ENCODE measurements around the gene DUSP6. TPM values are rescaled to one million over a fixed set of nuclear protein-coding genes. Genes with fewer than 3 reads are reported as not detected.

Gene DUSP6
- total and polyA plus RNA-seq, 9 of the 15 experiments (the other 6 are each of a cell fraction or from before 2014, with no cell fraction given): 0.04 to 0.60 (median 0.08) TPM; not detected in 2

- TF ChIP-seq FOXO4 (CRISPR knock-in tag; IDR thresholded peaks at IDR 0.05): no peak
- TF ChIP-seq SMAD3 (CRISPR knock-in tag; conservative IDR thresholded peaks at IDR 0.05): no peak
- TF ChIP-seq TAF7 (tag; IDR thresholded peaks at IDR 0.05): no peak
These were observed 38.1 kb downstream of the DUSP6 start (continued) for GRCh38 chr12:89314060-89314761.

GRCh38 chr12:89311703-89312293 is 40.5 kb downstream of the DUSP6 start:
- no peak overlapping the region for H3K4me2 ChIP-seq (ENCODE audit: insufficient read depth, low read length)
- FAIRE-seq (no peak), ATAC-seq (no peak), DNase-seq (ENCODE audit: extremely low read depth in 1 of 4, low spot score in 3 of 4) (no peak)
- no peaks in the 10 kb centered on the region for H3K36me3 ChIP-seq (ENCODE audit: control insufficient read depth, insufficient read depth, low read length)
- no peak overlapping the region for H3K27ac ChIP-seq (ENCODE audit: extremely low read depth, low read depth, low read length)
- H3K79me2 ChIP-seq (ENCODE audit: control insufficient read depth, insufficient read depth, low read length): no peaks in the 10 kb centered on the region
- ChIA-PET CTCF (ENCODE audit: low intra/inter-chr PET ratio) (no interaction called here), POLR2A (no interaction called here)
- no peaks in the 10 kb centered on the region for H4K20me1 ChIP-seq (replicated peaks; ENCODE audit: control insufficient read depth, insufficient read depth, low read length)
- 3% methylated on average over 4 of the region's 4 CpGs for WGBS (ENCODE audit: insufficient coverage, low coverage, missing lambda C conversion rate)
- in situ Hi-C loops (cut with MboI): no loop called here
- H2AFZ ChIP-seq (ENCODE audit: low read depth, low read length): no peak overlapping the region
- intact Hi-C loops (cut with micrococcal nuclease): no loop called here
- no peak overlapping the region for H3K4me3 ChIP-seq
- no peaks in the 10 kb centered on the region for H3K27me3 ChIP-seq (ENCODE audit: control insufficient read depth in 2 of 2, insufficient read depth in 2 of 2, low read length in 2 of 2)
- no peak overlapping the region for H3K9ac ChIP-seq (ENCODE audit: insufficient read depth in 1 of 2, low read depth in 2 of 2, low read length in 2 of 2)
- H3K9me3 ChIP-seq (replicated peaks; ENCODE audit: control insufficient read depth, insufficient read depth, low read depth, low read length): no peaks in the 10 kb centered on the region
- H3K9me1 ChIP-seq (ENCODE audit: control insufficient read depth, insufficient read depth, low read length): no peaks in the 10 kb centered on the region
- H3K4me1 ChIP-seq (replicated peaks in 1 of 2; ENCODE audit: control insufficient read depth in 2 of 2, insufficient read depth in 2 of 2, low read length in 2 of 2): no peaks in the 10 kb centered on the region; a peak in 1 of 5 replicates
- no TSS peak for BruUV-seq (replicated peaks)
- TF ChIP-seq, protein P1, sequence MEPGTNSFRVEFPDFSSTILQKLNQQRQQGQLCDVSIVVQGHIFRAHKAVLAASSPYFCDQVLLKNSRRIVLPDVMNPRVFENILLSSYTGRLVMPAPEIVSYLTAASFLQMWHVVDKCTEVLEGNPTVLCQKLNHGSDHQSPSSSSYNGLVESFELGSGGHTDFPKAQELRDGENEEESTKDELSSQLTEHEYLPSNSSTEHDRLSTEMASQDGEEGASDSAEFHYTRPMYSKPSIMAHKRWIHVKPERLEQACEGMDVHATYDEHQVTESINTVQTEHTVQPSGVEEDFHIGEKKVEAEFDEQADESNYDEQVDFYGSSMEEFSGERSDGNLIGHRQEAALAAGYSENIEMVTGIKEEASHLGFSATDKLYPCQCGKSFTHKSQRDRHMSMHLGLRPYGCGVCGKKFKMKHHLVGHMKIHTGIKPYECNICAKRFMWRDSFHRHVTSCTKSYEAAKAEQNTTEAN (CRISPR knock-in tag; IDR thresholded peaks at IDR 0.05): no peak
- TF ChIP-seq, protein P2, sequence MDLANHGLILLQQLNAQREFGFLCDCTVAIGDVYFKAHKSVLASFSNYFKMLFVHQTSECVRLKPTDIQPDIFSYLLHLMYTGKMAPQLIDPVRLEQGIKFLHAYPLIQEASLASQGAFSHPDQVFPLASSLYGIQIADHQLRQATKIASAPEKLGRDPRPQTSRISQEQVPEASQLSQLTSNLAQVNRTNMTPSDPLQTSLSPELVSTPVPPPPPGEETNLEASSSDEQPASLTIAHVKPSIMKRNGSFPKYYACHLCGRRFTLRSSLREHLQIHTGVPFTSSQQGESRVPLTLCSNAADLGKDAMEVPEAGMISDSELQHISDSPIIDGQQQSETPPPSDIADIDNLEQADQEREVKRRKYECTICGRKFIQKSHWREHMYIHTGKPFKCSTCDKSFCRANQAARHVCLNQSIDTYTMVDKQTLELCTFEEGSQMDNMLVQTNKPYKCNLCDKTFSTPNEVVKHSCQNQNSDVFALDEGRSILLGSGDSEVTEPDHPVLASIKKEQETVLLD (IDR thresholded peaks at IDR 0.05): no peak
- TF ChIP-seq CSDE1 (IDR thresholded peaks at IDR 0.05): no peak
- no peak for TF ChIP-seq SRSF7 (optimal IDR thresholded peaks at IDR 0.05; ENCODE audit: low read depth, low read length)
- no peak for TF ChIP-seq ZHX1 (conservative IDR thresholded peaks at IDR 0.05; ENCODE audit: low read length)
- TF ChIP-seq GABPA (tag; conservative IDR thresholded peaks at IDR 0.05; ENCODE audit: low read depth): no peak
- no peak for TF ChIP-seq CREM (IDR thresholded peaks at IDR 0.05; ENCODE audit: low read depth)
- no peak for TF ChIP-seq ZSCAN29 (IDR thresholded peaks at IDR 0.05)
- TF ChIP-seq ZNF133 (CRISPR knock-in tag; IDR thresholded peaks at IDR 0.05): no peak
- no peak for TF ChIP-seq ZNF780A (CRISPR knock-in tag; IDR thresholded peaks at IDR 0.05)
- TF ChIP-seq RCOR1 (IDR thresholded peaks at IDR 0.05; ENCODE audit: borderline replicate concordance in 1 of 2, low read depth in 2 of 2, low read length in 2 of 2): no peak

Measured in K562 (cell line).